Gastroesophageal sphincter (tissue), 3 donors: ENCODE data around the gene ALDH3A1.

Experiments
- EP300 ChIP-seq: sonication (generic); formaldehyde crosslinking; IDR thresholded peaks from one replicate; pipeline ENCODE4 v1.6.1; 2017; ENCODE audit warnings: antibody characterized with exemption, mild to moderate bottlenecking
- TF ChIP-seq, protein P1 (sequence below), 4 experiments: fragments of 200-600 bp in 2 of 4; fragments of 450-650 bp in 2 of 4; sonication (generic) in 1 of 4; IDR thresholded peaks; one replicate each; pipeline ENCODE4 v1.5.1; 2017 to 2019; ENCODE audit warnings: antibody characterized with exemption in 4 of 4, mild to moderate bottlenecking in 2 of 4, moderate library complexity in 2 of 4

- TF ChIP-seq, protein P1, sequence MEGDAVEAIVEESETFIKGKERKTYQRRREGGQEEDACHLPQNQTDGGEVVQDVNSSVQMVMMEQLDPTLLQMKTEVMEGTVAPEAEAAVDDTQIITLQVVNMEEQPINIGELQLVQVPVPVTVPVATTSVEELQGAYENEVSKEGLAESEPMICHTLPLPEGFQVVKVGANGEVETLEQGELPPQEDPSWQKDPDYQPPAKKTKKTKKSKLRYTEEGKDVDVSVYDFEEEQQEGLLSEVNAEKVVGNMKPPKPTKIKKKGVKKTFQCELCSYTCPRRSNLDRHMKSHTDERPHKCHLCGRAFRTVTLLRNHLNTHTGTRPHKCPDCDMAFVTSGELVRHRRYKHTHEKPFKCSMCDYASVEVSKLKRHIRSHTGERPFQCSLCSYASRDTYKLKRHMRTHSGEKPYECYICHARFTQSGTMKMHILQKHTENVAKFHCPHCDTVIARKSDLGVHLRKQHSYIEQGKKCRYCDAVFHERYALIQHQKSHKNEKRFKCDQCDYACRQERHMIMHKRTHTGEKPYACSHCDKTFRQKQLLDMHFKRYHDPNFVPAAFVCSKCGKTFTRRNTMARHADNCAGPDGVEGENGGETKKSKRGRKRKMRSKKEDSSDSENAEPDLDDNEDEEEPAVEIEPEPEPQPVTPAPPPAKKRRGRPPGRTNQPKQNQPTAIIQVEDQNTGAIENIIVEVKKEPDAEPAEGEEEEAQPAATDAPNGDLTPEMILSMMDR (IDR thresholded peaks at IDR 0.05) = no peak
- no peak for TF ChIP-seq EP300
These were observed 9.6 kb upstream of the ALDH3A1 start for GRCh38 chr17:19757536-19758180.
